ENCODE measurements around the gene C1orf198. TPM values are rescaled to one million over a fixed set of nuclear protein-coding genes. Genes with fewer than 3 reads are reported as not detected.

The C1orf198 gene
- total and polyA plus RNA-seq, 2 of the 4 experiments (the other 2 are of a cell fraction): 67.4 to 76.2 TPM

DNA sequence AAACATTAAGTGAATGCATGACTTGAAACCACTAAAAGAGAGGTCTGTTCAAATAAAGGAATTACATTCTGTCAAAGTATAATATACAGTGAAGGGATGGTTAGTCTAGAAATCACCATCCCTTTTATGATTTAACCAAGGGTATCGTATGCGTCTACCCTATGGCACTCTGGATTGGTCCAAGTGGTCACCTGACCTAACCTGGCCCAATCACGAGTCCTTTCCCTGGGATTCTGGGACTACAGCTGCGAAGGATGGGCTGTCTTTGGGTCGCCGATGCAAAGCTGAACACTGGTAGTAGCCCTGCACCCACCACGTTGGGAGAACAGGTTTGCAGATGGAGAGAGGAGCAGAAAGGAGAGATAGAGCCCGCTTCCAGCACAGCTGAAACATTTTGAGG lies 30.4 kb upstream of the C1orf198 start:
- ATAC-seq (ENCODE audit: low read depth) (no peak), DNase-seq (no peak)
- TF ChIP-seq MAFK (IDR thresholded peaks at IDR 0.05; ENCODE audit: low read depth, low read length) (no peak), RFX5 (IDR thresholded peaks at IDR 0.05; ENCODE audit: low read depth, low read length) (no peak), CEBPB (IDR thresholded peaks at IDR 0.05; ENCODE audit: low read depth, low read length) (no peak), BHLHE40 (IDR thresholded peaks at IDR 0.05; ENCODE audit: low read depth, low read length) (no peak), RCOR1 (IDR thresholded peaks at IDR 0.05; ENCODE audit: insufficient replicate concordance, low read length) (no peak), SMC3 (IDR thresholded peaks at IDR 0.05; ENCODE audit: low read depth, low read length) (no peak), MXI1 (IDR thresholded peaks at IDR 0.05; ENCODE audit: borderline replicate concordance, low read depth, low read length) (no peak), CHD1 (IDR thresholded peaks at IDR 0.05; ENCODE audit: low read depth, low read length) (no peak), MAZ (IDR thresholded peaks at IDR 0.05; ENCODE audit: borderline replicate concordance, low read depth, low read length) (no peak), RAD21 (IDR thresholded peaks at IDR 0.05; ENCODE audit: low read length) (no peak), NFE2L2 (IDR thresholded peaks at IDR 0.05; ENCODE audit: low read depth, low read length) (no peak), POLR2A (IDR thresholded peaks at IDR 0.05; ENCODE audit: low read depth, low read length) (no peak), FOS (IDR thresholded peaks at IDR 0.05; ENCODE audit: low read depth, low read length) (no peak)
- TF ChIP-seq, protein P1, sequence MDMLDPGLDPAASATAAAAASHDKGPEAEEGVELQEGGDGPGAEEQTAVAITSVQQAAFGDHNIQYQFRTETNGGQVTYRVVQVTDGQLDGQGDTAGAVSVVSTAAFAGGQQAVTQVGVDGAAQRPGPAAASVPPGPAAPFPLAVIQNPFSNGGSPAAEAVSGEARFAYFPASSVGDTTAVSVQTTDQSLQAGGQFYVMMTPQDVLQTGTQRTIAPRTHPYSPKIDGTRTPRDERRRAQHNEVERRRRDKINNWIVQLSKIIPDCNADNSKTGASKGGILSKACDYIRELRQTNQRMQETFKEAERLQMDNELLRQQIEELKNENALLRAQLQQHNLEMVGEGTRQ (IDR thresholded peaks at IDR 0.05; ENCODE audit: low read depth, low read length): no peak
- TF ChIP-seq, protein P2, sequence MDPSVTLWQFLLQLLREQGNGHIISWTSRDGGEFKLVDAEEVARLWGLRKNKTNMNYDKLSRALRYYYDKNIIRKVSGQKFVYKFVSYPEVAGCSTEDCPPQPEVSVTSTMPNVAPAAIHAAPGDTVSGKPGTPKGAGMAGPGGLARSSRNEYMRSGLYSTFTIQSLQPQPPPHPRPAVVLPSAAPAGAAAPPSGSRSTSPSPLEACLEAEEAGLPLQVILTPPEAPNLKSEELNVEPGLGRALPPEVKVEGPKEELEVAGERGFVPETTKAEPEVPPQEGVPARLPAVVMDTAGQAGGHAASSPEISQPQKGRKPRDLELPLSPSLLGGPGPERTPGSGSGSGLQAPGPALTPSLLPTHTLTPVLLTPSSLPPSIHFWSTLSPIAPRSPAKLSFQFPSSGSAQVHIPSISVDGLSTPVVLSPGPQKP (IDR thresholded peaks at IDR 0.05; ENCODE audit: borderline replicate concordance, low read depth, low read length): no peak
- H2BK20ac ChIP-seq (ENCODE audit: low read depth, low read length): peak overlapping the region; percentile 61
- peak overlapping the region; percentile 54 for H3K4ac ChIP-seq (ENCODE audit: low read depth, low read length)
- peak overlapping the region; percentile 92 for H2AK5ac ChIP-seq (ENCODE audit: low read depth, low read length)
- no peak overlapping the region; a peak in 1 of 4 replicates for H4K8ac ChIP-seq (ENCODE audit: low read depth in 2 of 2, low read length in 2 of 2)
- no peak overlapping the region for H3K4me3 ChIP-seq (ENCODE audit: insufficient read depth, low read depth, low read length)
- 60% methylated on average over 1 of the region's 8 CpGs; no CpG with 5 or more reads in 1 of the 2 experiments for WGBS, 2 experiments (ENCODE audit: extremely low coverage in 2 of 2, insufficient read length in 1 of 2)
- H3K27me3 ChIP-seq (ENCODE audit: control insufficient read depth, insufficient read depth, low read length): no peaks in the 10 kb centered on the region
- H3K36me3 ChIP-seq (ENCODE audit: control insufficient read depth, insufficient read depth, low read length): no peaks in the 10 kb centered on the region
- no peak overlapping the region for H3K56ac ChIP-seq (ENCODE audit: extremely low read depth, insufficient read depth, low read length)
- H3K27ac ChIP-seq (ENCODE audit: insufficient read depth, low read length): peak overlapping the region; percentile 23; the same call in 1 of the 2 replicates
- H2BK15ac ChIP-seq (ENCODE audit: low read depth, low read length): 0 out of 3 replicates have a peak overlapping the region, but pooled peaks have one; percentile 19
- H2AK9ac ChIP-seq (replicated peaks; ENCODE audit: low read depth, low read length, poor library complexity): no peak overlapping the region
- dilution Hi-C loops (cut with HindIII; ENCODE audit: low sequenced_read_pairs, unreplicated experiment) (no loop called here), intact Hi-C loops (cut with micrococcal nuclease) (no loop called here), in situ Hi-C loops (cut with MboI; ENCODE audit: low sequenced_read_pairs) (no loop called here)
- no TSS peak for BruUV-seq (replicated peaks)
- no peak overlapping the region for H2BK5ac ChIP-seq (ENCODE audit: low read depth, low read length, poor library complexity, severe bottlenecking)
- H2AFZ ChIP-seq (replicated peaks; ENCODE audit: low read length, poor library complexity): no peak overlapping the region
- no peaks in the 10 kb centered on the region; the same call in 1 of the 2 replicates for H3K9me1 ChIP-seq (ENCODE audit: insufficient read depth, low read length)
- H4K91ac ChIP-seq (ENCODE audit: insufficient read depth, low read depth, low read length): peak overlapping the region; percentile 71; the same call in 1 of the 2 replicates
- no peak overlapping the region for H3K14ac ChIP-seq (replicated peaks; ENCODE audit: low read depth, low read length)
- peak overlapping the region; percentile 90 for H4K5ac ChIP-seq (ENCODE audit: low read depth, low read length)
- H3K18ac ChIP-seq (ENCODE audit: low read depth, low read length): peak overlapping the region; percentile 91
- H3K4me1 ChIP-seq (ENCODE audit: control insufficient read depth, insufficient read depth, low read length): peaks cover 9% of the 10 kb centered on the region
- H3K4me2 ChIP-seq (ENCODE audit: low read depth, low read length): no peak overlapping the region
- POLR2A ChIA-PET (ENCODE audit: unreplicated experiment): no interaction called here
- no peaks in the 10 kb centered on the region for H4K20me1 ChIP-seq (ENCODE audit: insufficient read depth, low read length)
- H3K9ac ChIP-seq (ENCODE audit: low read depth, low read length): no peak overlapping the region
- H3K23ac ChIP-seq (ENCODE audit: low read depth, low read length): no peak overlapping the region
- peak overlapping the region; percentile 68; the same call in 1 of the 2 replicates for H2BK120ac ChIP-seq (ENCODE audit: low read depth, low read length)
- H3K9me3 ChIP-seq (ENCODE audit: control insufficient read depth, insufficient read depth, low read length): no peaks in the 10 kb centered on the region
- H3K79me1 ChIP-seq (ENCODE audit: low read depth in 1 of 2, low read length in 2 of 2): no peaks in the 10 kb centered on the region
- CTCF ChIA-PET: no interaction called here

Measured in IMR-90 (cell line).